ENCODE measurements around the gene ACBD4.

GRCh38 chr17:45177563-45177962 is 42.1 kb downstream of the ACBD4 start:
- TF ChIP-seq EZH2 (IDR thresholded peaks at IDR 0.05; ENCODE audit: insufficient read depth, poor library complexity, severe bottlenecking) (no peak), EZH2phosphoT487 (IDR thresholded peaks at IDR 0.05; ENCODE audit: insufficient read depth, low read depth) (no peak)

Data from GM23248 (cell line).